ENCODE results near the gene TRAF2.

TRAF2 gene

GRCh38 chr9:136957901-136958300, 71.6 kb downstream of the TRAF2 start:
- DNase-seq (ENCODE audit: low read depth), result no peak
- TF ChIP-seq, protein P1, sequence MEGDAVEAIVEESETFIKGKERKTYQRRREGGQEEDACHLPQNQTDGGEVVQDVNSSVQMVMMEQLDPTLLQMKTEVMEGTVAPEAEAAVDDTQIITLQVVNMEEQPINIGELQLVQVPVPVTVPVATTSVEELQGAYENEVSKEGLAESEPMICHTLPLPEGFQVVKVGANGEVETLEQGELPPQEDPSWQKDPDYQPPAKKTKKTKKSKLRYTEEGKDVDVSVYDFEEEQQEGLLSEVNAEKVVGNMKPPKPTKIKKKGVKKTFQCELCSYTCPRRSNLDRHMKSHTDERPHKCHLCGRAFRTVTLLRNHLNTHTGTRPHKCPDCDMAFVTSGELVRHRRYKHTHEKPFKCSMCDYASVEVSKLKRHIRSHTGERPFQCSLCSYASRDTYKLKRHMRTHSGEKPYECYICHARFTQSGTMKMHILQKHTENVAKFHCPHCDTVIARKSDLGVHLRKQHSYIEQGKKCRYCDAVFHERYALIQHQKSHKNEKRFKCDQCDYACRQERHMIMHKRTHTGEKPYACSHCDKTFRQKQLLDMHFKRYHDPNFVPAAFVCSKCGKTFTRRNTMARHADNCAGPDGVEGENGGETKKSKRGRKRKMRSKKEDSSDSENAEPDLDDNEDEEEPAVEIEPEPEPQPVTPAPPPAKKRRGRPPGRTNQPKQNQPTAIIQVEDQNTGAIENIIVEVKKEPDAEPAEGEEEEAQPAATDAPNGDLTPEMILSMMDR (conservative IDR thresholded peaks at IDR 0.05; ENCODE audit: control insufficient read depth, insufficient read depth, low read depth, low read length), result no peak

DNA sequence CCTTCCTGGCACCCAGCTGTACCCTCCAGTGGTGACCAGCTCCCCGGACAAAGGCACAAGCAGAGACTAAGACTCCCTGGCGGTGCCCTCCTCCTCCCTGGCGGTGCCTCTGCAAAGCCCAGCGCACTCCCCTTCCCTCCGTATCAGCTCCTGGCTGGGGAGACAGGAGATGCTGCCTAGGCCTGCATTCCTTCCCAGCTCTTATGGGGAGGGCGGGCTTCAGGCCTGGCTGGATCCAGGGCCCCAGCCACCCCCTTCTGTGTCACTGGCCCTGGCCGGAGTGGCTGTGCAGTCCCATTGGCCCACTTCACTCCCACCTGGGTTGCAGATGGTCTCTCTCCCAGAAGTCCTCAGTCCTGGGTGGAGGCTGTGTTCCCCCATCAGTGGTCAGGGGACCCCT, 72.2 kb downstream of the TRAF2 start:
- no peak for DNase-seq (ENCODE audit: low read depth)
- H3K4me3 ChIP-seq (ENCODE audit: control insufficient read depth, low read depth, low read length), result no peak overlapping the region
- TF ChIP-seq, protein P1 (conservative IDR thresholded peaks at IDR 0.05; ENCODE audit: control insufficient read depth, insufficient read depth, low read depth, low read length), result no peak

More at GRCh38 chr9:136957901-136958300, 71.6 kb downstream of the TRAF2 start:
- H3K4me3 ChIP-seq (ENCODE audit: control insufficient read depth, low read depth, low read length), result no peak overlapping the region

GRCh38 chr9:136958898-136959850, 72.9 kb downstream of the TRAF2 start:
- DNase-seq (ENCODE audit: low read depth), result no peak
- no peak overlapping the region for H3K4me3 ChIP-seq (ENCODE audit: control insufficient read depth, low read depth, low read length)
- TF ChIP-seq, protein P1 (conservative IDR thresholded peaks at IDR 0.05; ENCODE audit: control insufficient read depth, insufficient read depth, low read depth, low read length), result no peak

- H3K4me3 ChIP-seq (ENCODE audit: control insufficient read depth, low read depth, low read length), result no peak overlapping the region
- TF ChIP-seq, protein P1 (conservative IDR thresholded peaks at IDR 0.05; ENCODE audit: control insufficient read depth, insufficient read depth, low read depth, low read length), result no peak
- DNase-seq (ENCODE audit: low read depth), result no peak
Observed at GRCh38 chr9:136960212-136960937, 74.1 kb downstream of the TRAF2 start.

DNA sequence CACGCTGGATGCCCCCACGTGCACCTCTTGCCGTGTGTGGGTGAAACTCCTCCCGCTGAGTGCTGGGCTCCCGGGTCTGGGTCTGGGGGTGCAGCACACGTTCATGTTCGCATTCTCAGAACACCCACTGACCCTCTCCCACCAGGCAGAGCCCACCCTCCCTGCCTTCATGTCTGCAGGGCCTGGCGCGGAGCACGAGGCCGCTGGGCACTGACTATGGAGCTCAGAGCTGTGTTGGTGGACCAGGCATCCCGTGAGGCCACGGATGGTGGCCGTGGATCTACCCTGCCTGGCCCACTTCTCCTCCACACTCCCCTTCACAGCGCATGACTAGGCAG, 74.6 kb downstream of the TRAF2 start:
- TF ChIP-seq, protein P1 (conservative IDR thresholded peaks at IDR 0.05; ENCODE audit: control insufficient read depth, insufficient read depth, low read depth, low read length), result no peak
- DNase-seq (ENCODE audit: low read depth), result no peak
- H3K4me3 ChIP-seq (ENCODE audit: control insufficient read depth, low read depth, low read length), result no peak overlapping the region

- TF ChIP-seq, protein P1 (conservative IDR thresholded peaks at IDR 0.05; ENCODE audit: control insufficient read depth, insufficient read depth, low read depth, low read length), result no peak
- no peak overlapping the region for H3K4me3 ChIP-seq (ENCODE audit: control insufficient read depth, low read depth, low read length)
- no peak for DNase-seq (ENCODE audit: low read depth)
Observed at GRCh38 chr9:136961279-136962065, 75.2 kb downstream of the TRAF2 start.

Measured in fibroblast of mammary gland (primary cell).